Fibroblast of lung (primary cell): ENCODE measurements around the gene SUPT3H. TPM values are rescaled to one million over a fixed set of nuclear protein-coding genes. Genes with fewer than 3 reads are reported as not detected.

Experiments used
- DNase-seq, 2 donors: peaks; one replicate each; pipeline versions ENCODE4 v3.0.0 to v3.0.0-alpha.2; 2010; ENCODE audit warnings: low read depth in 2 of 2
- H2AFZ ChIP-seq: 2 replicates; pipeline ENCODE4 v1.5.1; 2012; ENCODE audit warnings: low read length, control low read depth, inconsistent platforms
- H3K27ac ChIP-seq: 2 replicates; pipeline ENCODE4 v1.5.1; 2011; ENCODE audit warnings: low read length, control low read depth; ENCODE audit not compliant: insufficient read depth
- H3K27me3 ChIP-seq: 2 replicates; pipeline ENCODE4 v1.5.1; 2011; ENCODE audit warnings: mild to moderate bottlenecking, low read length; ENCODE audit not compliant: control insufficient read depth, insufficient read depth
- H3K36me3 ChIP-seq: 2 replicates; pipeline ENCODE4 v1.5.1; 2011; ENCODE audit warnings: low read length; ENCODE audit not compliant: control insufficient read depth, insufficient read depth
- H3K4me1 ChIP-seq: 2 replicates; pipeline ENCODE4 v1.5.1; 2011; ENCODE audit warnings: low read length; ENCODE audit not compliant: control insufficient read depth, insufficient read depth; ENCODE audit errors: extremely low read depth
- H3K4me2 ChIP-seq: 2 replicates; pipeline ENCODE4 v1.5.1; 2011; ENCODE audit warnings: low read length, control low read depth; ENCODE audit not compliant: insufficient read depth; ENCODE audit errors: extremely low read depth
- H3K4me3 ChIP-seq, 4 experiments: fragments of 200-600 bp in 1 of 4; sonication (generic) in 1 of 4; replicated peaks in 1 of 4; 2 replicates each; pipeline ENCODE4 v1.5.1; 2011 to 2016; ENCODE audit warnings: low read length in 4 of 4, low read depth in 3 of 4, mild to moderate bottlenecking in 3 of 4, control low read depth in 2 of 4, inconsistent platforms in 1 of 4, mixed read lengths in 1 of 4; ENCODE audit not compliant: insufficient read depth in 1 of 4; ENCODE audit errors: control extremely low read depth in 1 of 4
- H3K79me2 ChIP-seq: 2 replicates; pipeline ENCODE4 v1.5.1; 2012; ENCODE audit warnings: mild to moderate bottlenecking, low read length, inconsistent platforms; ENCODE audit not compliant: control insufficient read depth, insufficient read depth
- H3K9ac ChIP-seq: 2 replicates; pipeline ENCODE4 v1.5.1; 2011; ENCODE audit warnings: mild to moderate bottlenecking, low read length, control low read depth; ENCODE audit not compliant: insufficient read depth
- H3K9me3 ChIP-seq: 2 replicates; pipeline ENCODE4 v1.5.1; 2012; ENCODE audit warnings: low read depth, low read length; ENCODE audit not compliant: control insufficient read depth, insufficient read depth
- H4K20me1 ChIP-seq: 2 replicates; pipeline ENCODE4 v1.5.1; 2011; ENCODE audit warnings: low read length; ENCODE audit not compliant: control insufficient read depth, insufficient read depth; ENCODE audit errors: extremely low read depth
- EZH2 ChIP-seq: IDR thresholded peaks from 2 replicates; pipeline ENCODE4 v1.5.1; 2012; ENCODE audit warnings: low read length, control low read depth, mild to moderate bottlenecking; ENCODE audit errors: missing control alignments
- polyA plus RNA-seq, 2 donors: library from polyadenylated mRNA; depleted of rRNA in 1 of 2; stranded (reverse) in 1 of 2; unstranded in 1 of 2; fragments of >200 nt; gene quantifications; 2 replicates each; pipeline ENCODE4 v1.2.1, GENCODE V29; 2011 to 2012; ENCODE audit warnings: missing spikeins in 1 of 2
- total RNA-seq: library from RNA; depleted of rRNA; stranded (reverse); fragments of >200 nt; gene quantifications from 2 replicates; pipeline ENCODE4 v1.2.1, GENCODE V29; 2014
- TF ChIP-seq, protein P1 (sequence below), 2 donors: IDR thresholded peaks in 1 of 2; conservative IDR thresholded peaks in 1 of 2; 1 replicate in 1 of 2; 2 replicates in 1 of 2; pipeline ENCODE4 v1.5.1; 2011 to 2012; ENCODE audit warnings: low read length in 2 of 2, control low read depth in 1 of 2, inconsistent platforms in 1 of 2, low read depth in 1 of 2, mild to moderate bottlenecking in 1 of 2

SUPT3H gene
- total and polyA plus RNA-seq, 2 donors (not counting 1 experiment from before 2014, with no cell fraction given): 8.3 to 8.5 TPM

DNA sequence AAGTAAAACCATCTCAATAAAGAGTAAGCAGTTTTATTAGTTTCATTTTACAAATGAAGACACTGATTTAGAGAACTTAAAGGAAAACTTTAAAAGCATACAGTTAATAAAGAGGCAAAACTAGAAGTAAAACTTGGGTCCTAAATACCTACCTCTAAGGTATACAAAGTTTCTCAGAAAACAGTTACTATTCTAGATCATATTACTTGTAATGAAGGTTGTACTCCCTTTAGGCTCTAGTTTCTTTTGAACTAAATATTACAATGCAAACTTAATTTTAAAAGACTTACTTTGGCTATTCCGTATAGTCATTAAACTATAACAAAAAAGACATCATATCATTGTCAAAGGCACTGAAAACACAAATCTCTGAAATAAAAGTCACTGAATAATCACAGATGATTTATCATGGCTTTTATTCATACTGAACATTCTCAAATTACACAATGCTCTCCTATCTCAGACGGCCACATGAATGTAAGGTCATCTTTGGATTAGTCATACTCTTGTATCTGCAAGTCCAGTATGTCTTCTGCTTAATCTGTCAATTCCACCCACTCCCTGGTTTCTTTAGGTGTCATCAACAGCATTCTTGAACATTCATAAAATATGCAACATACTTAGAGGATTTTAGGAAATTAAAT lies 411.2 kb downstream of the SUPT3H start:
- Histone ChIP-seq H3K4me3 (no peak overlapping the region), H3K36me3 (no peaks in the 10 kb centered on the region), H3K9me3 (no peaks in the 10 kb centered on the region), H3K79me2 (no peaks in the 10 kb centered on the region), H4K20me1 (no peaks in the 10 kb centered on the region), H2AFZ (no peak overlapping the region), H3K4me1 (peaks cover 2% of the 10 kb centered on the region), H3K27ac (no peak overlapping the region), H3K4me2 (no peak overlapping the region), H3K27me3 (no peaks in the 10 kb centered on the region), H3K9ac (no peak overlapping the region)
- TF ChIP-seq, protein P1, sequence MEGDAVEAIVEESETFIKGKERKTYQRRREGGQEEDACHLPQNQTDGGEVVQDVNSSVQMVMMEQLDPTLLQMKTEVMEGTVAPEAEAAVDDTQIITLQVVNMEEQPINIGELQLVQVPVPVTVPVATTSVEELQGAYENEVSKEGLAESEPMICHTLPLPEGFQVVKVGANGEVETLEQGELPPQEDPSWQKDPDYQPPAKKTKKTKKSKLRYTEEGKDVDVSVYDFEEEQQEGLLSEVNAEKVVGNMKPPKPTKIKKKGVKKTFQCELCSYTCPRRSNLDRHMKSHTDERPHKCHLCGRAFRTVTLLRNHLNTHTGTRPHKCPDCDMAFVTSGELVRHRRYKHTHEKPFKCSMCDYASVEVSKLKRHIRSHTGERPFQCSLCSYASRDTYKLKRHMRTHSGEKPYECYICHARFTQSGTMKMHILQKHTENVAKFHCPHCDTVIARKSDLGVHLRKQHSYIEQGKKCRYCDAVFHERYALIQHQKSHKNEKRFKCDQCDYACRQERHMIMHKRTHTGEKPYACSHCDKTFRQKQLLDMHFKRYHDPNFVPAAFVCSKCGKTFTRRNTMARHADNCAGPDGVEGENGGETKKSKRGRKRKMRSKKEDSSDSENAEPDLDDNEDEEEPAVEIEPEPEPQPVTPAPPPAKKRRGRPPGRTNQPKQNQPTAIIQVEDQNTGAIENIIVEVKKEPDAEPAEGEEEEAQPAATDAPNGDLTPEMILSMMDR (conservative IDR thresholded peaks at IDR 0.05 in 1 of 2, IDR thresholded peaks at IDR 0.05 in 1 of 2; ENCODE audit: low read depth in 1 of 2, low read length in 2 of 2): no peak
- no peak for TF ChIP-seq EZH2
- peak; percentile 48 to 97 for DNase-seq

- no peak overlapping the region for H2AFZ ChIP-seq
- no peak overlapping the region for H3K4me3 ChIP-seq
- no peaks in the 10 kb centered on the region for H3K9me3 ChIP-seq
- peaks cover 2% of the 10 kb centered on the region for H3K4me1 ChIP-seq
- H3K4me2 ChIP-seq: no peak overlapping the region
- DNase-seq: no peak
- H3K36me3 ChIP-seq: no peaks in the 10 kb centered on the region
- H3K27me3 ChIP-seq: no peaks in the 10 kb centered on the region
- no peaks in the 10 kb centered on the region for H3K79me2 ChIP-seq
- no peak overlapping the region for H3K9ac ChIP-seq
- TF ChIP-seq EZH2: no peak
- TF ChIP-seq, protein P1 (conservative IDR thresholded peaks at IDR 0.05 in 1 of 2, IDR thresholded peaks at IDR 0.05 in 1 of 2; ENCODE audit: low read depth in 1 of 2, low read length in 2 of 2): no peak
- no peak overlapping the region for H3K27ac ChIP-seq
- H4K20me1 ChIP-seq: no peaks in the 10 kb centered on the region
These were observed 412.0 kb downstream of the SUPT3H start for GRCh38 chr6:44965708-44966107.

DNA sequence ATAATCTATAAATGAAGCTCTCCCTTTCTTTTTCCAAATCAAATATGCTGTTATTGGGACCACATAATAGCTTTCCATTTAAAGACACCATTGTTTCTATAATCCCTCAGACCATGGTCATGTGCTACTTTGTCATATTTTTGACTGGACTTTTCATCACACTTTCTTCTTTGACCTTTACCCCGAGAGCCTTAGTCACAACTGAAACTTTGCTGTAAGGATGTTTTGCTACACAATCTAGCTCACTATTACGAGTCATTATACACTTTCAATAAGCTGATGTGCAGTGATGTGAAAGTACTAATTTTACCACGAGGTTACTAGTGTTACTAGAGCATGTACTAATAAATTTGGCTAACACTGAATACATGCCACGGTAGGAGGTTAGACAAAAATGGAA lies 416.8 kb downstream of the SUPT3H start:
- H3K4me2 ChIP-seq: peak overlapping the region; percentile 38
- no peaks in the 10 kb centered on the region for H3K4me1 ChIP-seq
- peak; percentile 8 to 77 for DNase-seq
- H3K79me2 ChIP-seq: no peaks in the 10 kb centered on the region
- no peak for TF ChIP-seq EZH2
- TF ChIP-seq, protein P1 (conservative IDR thresholded peaks at IDR 0.05 in 1 of 2, IDR thresholded peaks at IDR 0.05 in 1 of 2; ENCODE audit: low read depth in 1 of 2, low read length in 2 of 2): no peak
- H3K9me3 ChIP-seq: no peaks in the 10 kb centered on the region
- no peak overlapping the region for H3K4me3 ChIP-seq
- no peaks in the 10 kb centered on the region for H4K20me1 ChIP-seq
- no peak overlapping the region for H2AFZ ChIP-seq
- no peaks in the 10 kb centered on the region for H3K27me3 ChIP-seq
- H3K27ac ChIP-seq: no peak overlapping the region
- H3K9ac ChIP-seq: no peak overlapping the region
- H3K36me3 ChIP-seq: no peaks in the 10 kb centered on the region
